Heart right ventricle (tissue), 16 donors: ENCODE results near the gene RNASE4. TPM values are rescaled to one million over a fixed set of nuclear protein-coding genes. Genes with fewer than 3 reads are reported as not detected.

ENCODE experiments used
- ATAC-seq, 8 donors: fragments of 200-7000 bp; cut with Tn5 transposase; one replicate each; pipeline ENCODE4 v1.9.1; 2020; ENCODE audit warnings: mild to moderate bottlenecking in 8 of 8, moderate library complexity in 8 of 8, moderate number of reproducible peaks in 1 of 8
- DNase-seq, 2 donors: peaks; one replicate each; pipeline ENCODE4 v3.0.0-alpha.2; 2020
- H3K27ac ChIP-seq, 10 donors: fragments of 200-600 bp; sonication (generic) in 2 of 10; one replicate each; pipeline versions ENCODE4 v1.5.0 to v1.8.0; 2020 to 2022; ENCODE audit warnings: mild to moderate bottlenecking in 3 of 10
- H3K27me3 ChIP-seq, 7 donors: fragments of 200-600 bp; one replicate each; pipeline ENCODE4 v1.8.0; 2021 to 2022; ENCODE audit warnings: mild to moderate bottlenecking in 2 of 7
- H3K36me3 ChIP-seq, 9 donors: fragments of 200-600 bp; sonication (generic) in 1 of 9; one replicate each; pipeline versions ENCODE4 v1.5.0 to v1.8.0; 2020 to 2022; ENCODE audit warnings: mild to moderate bottlenecking in 2 of 9
- H3K4me1 ChIP-seq, 9 donors: fragments of 200-600 bp; sonication (generic) in 1 of 9; one replicate each; pipeline versions ENCODE4 v1.5.0 to v1.8.0; 2020 to 2022; ENCODE audit warnings: mild to moderate bottlenecking in 4 of 9
- H3K4me3 ChIP-seq, 10 donors: fragments of 200-600 bp; sonication (generic) in 2 of 10; one replicate each; pipeline versions ENCODE4 v1.5.0 to v1.8.0; 2020 to 2022; ENCODE audit warnings: mild to moderate bottlenecking in 7 of 10, moderate library complexity in 2 of 10
- H3K9me3 ChIP-seq, 11 donors: fragments of 200-600 bp in 10 of 11; sonication (generic) in 2 of 11; one replicate each; pipeline versions ENCODE4 v1.5.0 to v1.8.0; 2013 to 2022; ENCODE audit warnings: mild to moderate bottlenecking in 2 of 11, control low read depth in 1 of 11, moderate library complexity in 1 of 11
- WGBS, 2 donors: extraction: QIAGEN DNeasy Blood & Tissue Kit; methylation state at CpG; one replicate each; pipeline ENCODE4 v1.1.7; 2013; ENCODE audit warnings: inconsistent platforms in 1 of 2; 5-methylcytosine and 5-hydroxymethylcytosine counted together
- intact Hi-C, 10 donors: fragments of 100-400 bp; cut with DNase I; formaldehyde crosslinking; loops; one replicate each; pipeline versions ENCODE4 v1.11.1 to v1.14.2; 2022
- polyA plus RNA-seq, 2 donors: library from polyadenylated mRNA; stranded (reverse); fragments of 200-250 nt; gene quantifications; one replicate each; pipeline ENCODE4 v1.2.3, GENCODE V29; 2013
- total RNA-seq, 10 donors: library from RNA; stranded (reverse); fragmentation: NEBNext Ultra II Directional in 3 of 10; extraction: Animal tissue kit (Norgen Biotek cat#: 25700) in 3 of 10; gene quantifications; one replicate each; pipeline versions ENCODE4 v1.2.1 to v1.2.4, GENCODE V29; 2021 to 2023
- TF ChIP-seq, protein P1 (sequence below), 9 donors: fragments of 200-600 bp; sonication (generic) in 2 of 9; IDR thresholded peaks; one replicate each; pipeline versions ENCODE4 v1.5.0 to v1.8.0; 2021 to 2022; ENCODE audit warnings: antibody characterized with exemption in 9 of 9, mild to moderate bottlenecking in 5 of 9, moderate library complexity in 1 of 9
- donor health status: Arrhythmogenic right ventricular cardiomyopathy.
- donor health status: ischemic (EF 13 %, LVEDD 7.1; RV severe dilation, severe dysfunction).
- donor health status: healthy with polysubstance abuse.
- donor health status: DM: no; HTN: yes; CAD: no.
- donor health status: DM: no; HTN: no; CAD: no.
- donor health status: ischemic (EF 25% LVEDD 6.9; RV normal size, moderate dysfunction).
- donor health status: ischemic (EF 25% LVEDD 5.7; RV mildly dilated, moderate dysfunction).
- donor health status: healthy.
- donor health status: DM: yes; HTN: yes; CAD: no.
- donor health status: Ischemic cardiomyopathy.
- donor health status: ischemic (EF 35%, LVEDD 5.7; RV mildly dilated, moderate dysfunction).
- donor health status: nonischemic (EF 11% LVEDD 7.7; RV severe dilation, severe dysfunction).
- donor health status: DM: yes; HTN: yes; CAD: no.
- donor health status: PGD.
- donor health status: ischemic (EF 29% LVEDD 5.4; RV normal size, mild dysfunction).
- donor health status: nonischemic (EF 23%, LVEDD 6.1; RV moderate dilation, normal function).

Gene RNASE4
- total and polyA plus RNA-seq, 12 donors, result 2.3 to 16.2 (median 4.5) TPM

DNA sequence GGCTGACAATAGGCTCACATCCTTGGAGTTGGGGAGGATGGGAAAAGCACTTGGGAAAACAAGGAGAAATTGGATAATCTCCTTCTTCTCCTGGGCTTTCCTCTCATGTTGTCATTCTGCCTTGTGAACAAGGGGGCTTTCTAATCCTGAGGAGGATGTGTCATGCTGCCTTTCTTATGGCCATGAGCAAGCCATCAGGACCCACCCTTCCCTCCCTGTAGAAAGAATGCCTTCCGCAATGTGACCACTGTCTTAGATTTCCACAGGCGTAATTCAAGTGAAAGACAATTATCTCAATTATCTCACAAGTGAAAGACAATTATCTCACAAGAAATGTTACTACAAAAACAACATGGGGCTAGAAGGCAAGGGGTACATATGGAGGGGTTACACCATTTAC lies 39.8 kb upstream of the RNASE4 start:
- WGBS, 2 donors, result 87 to 93% methylated on average over 2 of the region's 2 CpGs
- TF ChIP-seq, protein P1, sequence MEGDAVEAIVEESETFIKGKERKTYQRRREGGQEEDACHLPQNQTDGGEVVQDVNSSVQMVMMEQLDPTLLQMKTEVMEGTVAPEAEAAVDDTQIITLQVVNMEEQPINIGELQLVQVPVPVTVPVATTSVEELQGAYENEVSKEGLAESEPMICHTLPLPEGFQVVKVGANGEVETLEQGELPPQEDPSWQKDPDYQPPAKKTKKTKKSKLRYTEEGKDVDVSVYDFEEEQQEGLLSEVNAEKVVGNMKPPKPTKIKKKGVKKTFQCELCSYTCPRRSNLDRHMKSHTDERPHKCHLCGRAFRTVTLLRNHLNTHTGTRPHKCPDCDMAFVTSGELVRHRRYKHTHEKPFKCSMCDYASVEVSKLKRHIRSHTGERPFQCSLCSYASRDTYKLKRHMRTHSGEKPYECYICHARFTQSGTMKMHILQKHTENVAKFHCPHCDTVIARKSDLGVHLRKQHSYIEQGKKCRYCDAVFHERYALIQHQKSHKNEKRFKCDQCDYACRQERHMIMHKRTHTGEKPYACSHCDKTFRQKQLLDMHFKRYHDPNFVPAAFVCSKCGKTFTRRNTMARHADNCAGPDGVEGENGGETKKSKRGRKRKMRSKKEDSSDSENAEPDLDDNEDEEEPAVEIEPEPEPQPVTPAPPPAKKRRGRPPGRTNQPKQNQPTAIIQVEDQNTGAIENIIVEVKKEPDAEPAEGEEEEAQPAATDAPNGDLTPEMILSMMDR (IDR thresholded peaks at IDR 0.05), result no peak
- DNase-seq, result no peak
- intact Hi-C loops, result no loop called here
- H3K4me3 ChIP-seq, result no peak overlapping the region
- no peaks in the 10 kb centered on the region for H3K9me3 ChIP-seq
- no peaks in the 10 kb centered on the region for H3K4me1 ChIP-seq
- peaks cover 0 to 83% (median 55%) of the 10 kb centered on the region in 7 donors for H3K27me3 ChIP-seq
- no peak overlapping the region for H3K27ac ChIP-seq
- H3K36me3 ChIP-seq, result no peaks in the 10 kb centered on the region
- no peak for ATAC-seq

DNA sequence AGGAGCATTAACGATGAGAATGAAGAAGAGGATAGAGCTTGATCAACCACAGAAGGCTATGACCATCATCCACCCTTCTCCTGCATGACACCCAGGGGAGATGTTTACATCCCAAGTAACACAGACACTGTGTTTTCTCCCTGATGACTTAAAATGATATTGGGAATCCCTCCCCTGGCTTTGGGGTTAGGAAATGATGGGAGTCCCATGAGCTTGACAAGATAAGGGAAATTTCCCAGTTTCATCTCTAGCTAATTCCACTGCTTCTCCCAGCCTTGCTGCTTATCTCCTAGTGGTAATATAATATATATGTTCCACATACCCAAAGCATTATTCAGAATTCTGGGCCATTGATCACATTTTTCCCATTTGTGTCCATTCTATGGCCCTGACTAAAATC lies 38.9 kb upstream of the RNASE4 start:
- intact Hi-C loops, result no loop called here
- DNase-seq (no peak), ATAC-seq (no peak)
- Histone ChIP-seq H3K27me3 (peaks cover 0 to 85% (median 57%) of the 10 kb centered on the region in 7 donors), H3K36me3 (no peaks in the 10 kb centered on the region), H3K4me3 (no peak overlapping the region), H3K9me3 (no peaks in the 10 kb centered on the region), H3K4me1 (no peaks in the 10 kb centered on the region), H3K27ac (no peak overlapping the region)
- 92 to 97% methylated on average over 1 of the region's 1 CpG for WGBS, 2 donors
- TF ChIP-seq, protein P1 (IDR thresholded peaks at IDR 0.05), result no peak

DNA sequence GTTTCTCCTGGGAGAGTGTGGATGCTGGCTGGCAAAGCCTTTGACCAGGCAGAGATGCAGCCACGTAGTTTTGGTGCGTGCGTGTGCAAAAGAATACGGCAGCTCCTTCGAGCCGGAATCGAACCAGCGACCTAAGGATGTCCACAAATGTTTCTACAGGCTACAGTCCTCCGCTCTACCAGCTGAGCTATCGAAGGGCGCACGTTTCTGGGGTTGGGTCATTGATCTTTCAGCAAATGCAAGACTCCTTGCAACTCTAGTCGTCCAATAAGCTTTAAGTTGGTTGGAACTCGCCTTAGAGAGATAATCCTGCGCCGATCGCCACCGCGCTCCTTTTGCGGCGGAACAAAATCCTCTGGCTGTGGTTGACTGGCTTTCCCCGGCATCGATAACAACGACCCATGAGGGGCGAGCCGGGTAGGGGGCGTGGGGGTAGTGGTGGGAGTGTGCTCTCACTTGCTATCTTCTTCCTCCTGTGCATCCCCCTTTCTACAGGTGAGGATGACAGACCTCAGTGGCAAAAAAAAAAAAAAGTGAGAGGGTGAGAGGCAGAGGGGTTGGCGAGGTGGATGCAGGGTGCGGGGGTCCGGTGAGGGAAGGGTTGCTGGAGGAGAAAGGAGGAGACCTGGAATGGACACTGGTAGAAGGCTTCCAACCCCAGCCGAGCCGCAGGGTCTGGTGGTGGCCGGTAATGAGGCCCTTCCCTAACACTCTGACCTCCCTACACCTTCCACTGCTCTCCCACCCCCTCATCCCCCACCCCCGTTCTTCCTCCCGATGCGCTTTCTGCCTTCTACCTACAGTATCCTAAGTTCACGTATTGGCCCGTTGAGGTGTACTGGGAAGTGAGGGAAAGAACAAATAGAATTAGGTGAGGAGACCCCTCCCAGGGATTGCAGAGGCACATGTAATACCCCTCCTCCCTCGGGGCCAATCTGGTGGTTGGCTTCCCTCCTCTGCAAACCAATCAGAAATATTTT lies 31.1 kb upstream of the RNASE4 start:
- WGBS, 2 donors, result 2 to 4% methylated on average over 36 to 39 of the region's 39 CpGs
- Histone ChIP-seq H3K4me3 (no peak overlapping the region), H3K27me3 (peaks cover 14 to 99% (median 91%) of the 10 kb centered on the region in 7 donors), H3K4me1 (peaks cover 0 to 6% (median 0%) of the 10 kb centered on the region in 9 donors), H3K9me3 (no peaks in the 10 kb centered on the region), H3K27ac (no peak overlapping the region), H3K36me3 (no peaks in the 10 kb centered on the region)
- intact Hi-C loops, result no loop called here
- no peak for DNase-seq
- TF ChIP-seq, protein P1 (IDR thresholded peaks at IDR 0.05), result no peak
- peak in 1 of 8 donors; percentile 15 for ATAC-seq

DNA sequence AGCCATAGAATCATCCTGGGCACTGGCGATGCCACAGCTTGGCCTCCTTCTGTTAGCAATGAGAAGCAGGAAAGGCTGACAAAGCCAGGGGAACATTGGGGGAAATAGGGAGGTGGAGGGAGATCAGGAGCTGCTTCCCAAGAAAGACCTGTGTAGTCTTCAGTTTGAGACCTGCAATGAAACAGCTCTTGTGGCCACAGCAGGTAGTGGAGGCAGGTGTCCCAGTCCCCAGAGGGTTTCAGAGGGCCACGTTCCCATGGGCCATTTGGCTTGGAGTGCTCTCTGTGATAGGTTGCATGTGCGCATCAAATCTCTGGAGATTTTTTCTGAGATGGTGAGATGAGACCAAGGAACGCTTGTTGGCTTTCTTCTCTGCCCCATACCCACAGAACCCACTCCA lies 28.5 kb upstream of the RNASE4 start:
- Histone ChIP-seq H3K4me3 (no peak overlapping the region), H3K36me3 (no peaks in the 10 kb centered on the region), H3K4me1 (peaks cover 0 to 6% (median 0%) of the 10 kb centered on the region in 9 donors), H3K27ac (no peak overlapping the region), H3K9me3 (no peaks in the 10 kb centered on the region), H3K27me3 (peaks cover 14 to 99% (median 96%) of the 10 kb centered on the region in 7 donors)
- intact Hi-C loops, result no loop called here
- DNase-seq (no peak), ATAC-seq (no peak)
- 73 to 75% methylated on average over 4 of the region's 4 CpGs for WGBS, 2 donors
- TF ChIP-seq, protein P1 (IDR thresholded peaks at IDR 0.05), result no peak
